Adrenal gland (tissue), 12 donors: ENCODE results near the gene GRIN3A. TPM values are rescaled to one million over a fixed set of nuclear protein-coding genes. Genes with fewer than 3 reads are reported as not detected.
A peak's percentile ranks its signal among the peaks of the same experiment; 100 is the strongest.

ENCODE experiments used
- DNase-seq, 7 donors: peaks; one replicate each; pipeline ENCODE4 v3.0.0-alpha.2; 2019 to 2020
- H3K27ac ChIP-seq, 5 donors: fragments of 200-600 bp; sonication (generic) in 4 of 5; 1 replicate in 3 of 5; 2 replicates in 2 of 5; pipeline versions ENCODE4 v1.5.1 to v1.8.0; 2016 to 2020; ENCODE audit warnings: mild to moderate bottlenecking in 1 of 5
- H3K27me3 ChIP-seq: fragments of 200-600 bp; 2 replicates; pipeline ENCODE4 v1.8.0; 2021
- H3K36me3 ChIP-seq, 2 donors: fragments of 200-600 bp; replicated peaks in 1 of 2; 1 replicate in 1 of 2; 2 replicates in 1 of 2; pipeline versions ENCODE4 v1.5.1 to v1.8.0; 2018 to 2022
- H3K4me1 ChIP-seq, 2 donors: fragments of 200-600 bp; replicated peaks in 1 of 2; 1 replicate in 1 of 2; 2 replicates in 1 of 2; pipeline versions ENCODE4 v1.5.1 to v1.8.0; 2018 to 2021
- H3K4me3 ChIP-seq, 4 donors: fragments of 200-600 bp; sonication (generic) in 3 of 4; one replicate each; pipeline ENCODE4 v1.5.1; 2016 to 2018
- H3K9me3 ChIP-seq, 3 donors: fragments of 200-600 bp; sonication (generic) in 1 of 3; replicated peaks in 1 of 3; 1 replicate in 2 of 3; 2 replicates in 1 of 3; pipeline versions ENCODE4 v1.5.1 to v1.8.0; 2016 to 2021
- CTCF ChIP-seq, 6 experiments: fragments of 450-650 bp in 4 of 6; fragments of 200-600 bp in 2 of 6; sonication (generic) in 1 of 6; IDR thresholded peaks; 1 replicate in 5 of 6; 2 replicates in 1 of 6; pipeline versions ENCODE4 v1.5.1 to v1.8.0; 2016 to 2021; ENCODE audit warnings: antibody characterized with exemption in 6 of 6, mild to moderate bottlenecking in 2 of 6, moderate library complexity in 1 of 6
- POLR2A ChIP-seq, 2 donors: fragments of 450-650 bp; IDR thresholded peaks; one replicate each; pipeline ENCODE4 v1.6.1; 2017; ENCODE audit warnings: antibody characterized with exemption in 2 of 2, mild to moderate bottlenecking in 2 of 2, moderate library complexity in 1 of 2
- WGBS, 4 donors: extraction: QIAGEN DNeasy Blood & Tissue Kit in 2 of 4; methylation state at CpG; one replicate each; pipeline versions ENCODE4 v1.1.5 to v1.1.7; 2013 to 2017; 5-methylcytosine and 5-hydroxymethylcytosine counted together
- intact Hi-C, 2 donors: fragments of 100-400 bp; cut with DNase I; formaldehyde crosslinking; loops; one replicate each; pipeline versions ENCODE4 v1.14.1 to v1.15.0; 2022 to 2023
- polyA plus RNA-seq, 3 donors: library from polyadenylated mRNA; stranded (reverse); fragments of 200-250 nt in 2 of 3; fragments of 350-450 nt in 1 of 3; fragmentation: Illumina TruSeq in 1 of 3; extraction: RNeasy Lipid Tissue Mini Kit (QIAGEN cat#74804) in 1 of 3; gene quantifications; one replicate each; pipeline ENCODE4 v1.2.3, GENCODE V29; 2013 to 2014
- total RNA-seq, 9 donors: library from RNA; depleted of rRNA in 4 of 9; stranded (reverse); fragments of >200 nt in 4 of 9; fragments of 120-200 nt in 1 of 9; fragmentation: NEBNext Ultra II Directional in 1 of 9; extraction: Animal tissue kit (Norgen Biotek cat#: 25700) in 1 of 9; gene quantifications; one replicate each; pipeline versions ENCODE4 v1.1.0 to v1.2.4, GENCODE V29; 2013 to 2023
- donor health status: healthy with polysubstance abuse.
- donor health status: Bipolar disorder and iron deficiency.
- donor health status: DM: yes; HTN: yes; CAD: no.
- donor health status: DM: no; HTN: no; CAD: no.
- donor health status: DM: no; HTN: no; CAD: no.
- donor health status: DM: yes; HTN: yes; CAD: no.

GRIN3A gene
- total and polyA plus RNA-seq, 12 donors, result under 0.01 to 0.22 (median 0.11) TPM; not detected in 2

- intact Hi-C loops, result no loop called here
- Histone ChIP-seq H3K4me3 (no peak overlapping the region), H3K4me1 (no peaks in the 10 kb centered on the region), H3K9me3 (no peaks in the 10 kb centered on the region), H3K27ac (no peak overlapping the region), H3K36me3 (peaks cover 0 to 3% of the 10 kb centered on the region in 2 donors), H3K27me3 (no peaks in the 10 kb centered on the region)
- no peak for DNase-seq
- TF ChIP-seq CTCF (IDR thresholded peaks at IDR 0.05) (no peak), POLR2A (IDR thresholded peaks at IDR 0.05) (no peak)
- WGBS, 4 donors, result 89 to 95% (median 91%) methylated on average over 5 of the region's 5 CpGs
Observed at GRCh38 chr9:101569741-101570501, 168.5 kb downstream of the GRIN3A start.

DNA sequence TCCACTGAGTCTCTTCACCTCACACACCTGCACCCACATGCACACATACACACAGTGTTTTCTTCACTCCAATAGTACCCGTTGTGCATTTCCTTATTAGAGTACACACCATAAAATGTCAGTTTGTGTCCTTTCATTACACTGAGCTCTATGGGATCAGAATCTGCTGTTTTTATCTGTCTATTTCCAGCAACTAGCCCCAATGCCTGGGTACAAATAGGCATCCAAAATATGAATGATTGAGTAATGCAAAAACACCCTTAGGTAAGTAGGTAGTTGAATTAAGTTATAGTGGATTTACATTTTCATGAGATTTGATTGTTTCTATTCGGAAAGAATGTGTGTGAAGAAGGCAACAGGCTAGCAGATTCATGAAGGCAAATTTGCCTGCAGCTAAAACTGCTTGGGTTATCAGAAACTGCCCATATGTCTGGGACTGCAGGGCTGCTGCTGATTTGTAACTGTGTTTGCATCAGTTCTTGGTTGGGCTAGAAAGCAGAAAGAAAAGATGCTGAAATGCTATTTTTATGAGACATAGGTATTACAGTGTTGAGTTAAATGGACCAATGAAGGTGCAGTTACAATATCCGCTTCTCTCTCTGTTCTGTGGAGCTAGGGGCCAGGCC, 170.6 kb downstream of the GRIN3A start:
- 90 to 98% (median 95%) methylated on average over 3 of the region's 3 CpGs for WGBS, 4 donors
- Histone ChIP-seq H3K9me3 (no peaks in the 10 kb centered on the region), H3K27ac (no peak overlapping the region), H3K27me3 (no peaks in the 10 kb centered on the region), H3K36me3 (peaks cover 0 to 7% of the 10 kb centered on the region in 2 donors), H3K4me1 (no peaks in the 10 kb centered on the region), H3K4me3 (no peak overlapping the region)
- no peak for DNase-seq
- no peak for TF ChIP-seq POLR2A (IDR thresholded peaks at IDR 0.05)
- no peak for TF ChIP-seq CTCF (IDR thresholded peaks at IDR 0.05)
- intact Hi-C loops, result no loop called here

DNA sequence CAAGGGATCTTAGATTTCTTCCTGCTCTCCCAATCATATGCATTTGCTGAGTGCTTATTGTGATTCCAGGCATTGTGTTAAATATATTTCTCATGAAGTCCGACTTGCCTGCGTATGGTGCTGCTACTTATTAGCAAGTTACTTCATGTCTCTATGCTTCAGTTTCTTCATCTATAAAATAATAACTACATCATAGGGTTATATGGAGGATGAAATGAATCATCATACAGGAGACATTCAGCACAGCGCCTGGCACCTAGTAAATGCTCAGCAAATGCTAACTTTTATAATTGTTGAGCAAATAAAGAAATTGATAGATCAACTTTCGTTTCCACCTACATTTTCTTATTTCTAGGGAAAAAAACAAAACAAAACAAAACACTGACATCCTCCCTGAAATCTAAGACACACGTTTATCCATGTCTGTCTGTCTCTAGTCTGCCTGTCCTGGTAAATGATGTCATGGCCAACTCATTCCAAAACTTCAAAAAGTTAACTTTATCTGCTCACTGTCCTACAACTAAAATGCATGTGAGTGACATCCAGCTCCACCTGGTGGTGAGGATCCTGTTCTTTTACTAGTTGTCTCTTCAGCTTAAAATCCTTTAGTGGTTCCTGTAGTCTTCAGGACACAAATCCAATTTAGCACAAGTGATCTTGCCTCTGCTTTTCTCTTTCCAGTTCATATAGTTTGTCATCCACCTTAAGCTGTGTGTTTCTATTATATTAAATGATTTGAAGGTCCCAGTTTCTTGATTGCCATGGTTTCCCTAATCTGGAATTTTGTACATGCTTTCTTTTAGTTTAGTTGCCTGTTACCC, 171.3 kb downstream of the GRIN3A start:
- Histone ChIP-seq H3K27ac (no peak overlapping the region), H3K4me3 (no peak overlapping the region), H3K27me3 (no peaks in the 10 kb centered on the region), H3K9me3 (no peaks in the 10 kb centered on the region), H3K4me1 (no peaks in the 10 kb centered on the region), H3K36me3 (peaks cover 0 to 14% of the 10 kb centered on the region in 2 donors)
- intact Hi-C loops, result no loop called here
- 84 to 88% (median 85%) methylated on average over 5 of the region's 5 CpGs for WGBS, 4 donors
- TF ChIP-seq CTCF (IDR thresholded peaks at IDR 0.05) (peak in 4 of 6 experiments; percentile 8 to 38 (median 19)), POLR2A (IDR thresholded peaks at IDR 0.05) (no peak)
- peak in 2 of 7 donors; percentile 9 to 25 for DNase-seq

- no peaks in the 10 kb centered on the region for H3K9me3 ChIP-seq
- intact Hi-C loops, result no loop called here
- no peak overlapping the region for H3K27ac ChIP-seq
- no peak for DNase-seq
- H3K4me1 ChIP-seq, result no peaks in the 10 kb centered on the region
- H3K36me3 ChIP-seq, result peaks cover 0 to 30% of the 10 kb centered on the region in 2 donors
- no peaks in the 10 kb centered on the region for H3K27me3 ChIP-seq
- no peak overlapping the region for H3K4me3 ChIP-seq
- TF ChIP-seq POLR2A (IDR thresholded peaks at IDR 0.05), result no peak
- no peak for TF ChIP-seq CTCF (IDR thresholded peaks at IDR 0.05)
Observed at GRCh38 chr9:101564252-101564651, 174.2 kb downstream of the GRIN3A start.
